DOHH2 (cell line): ENCODE data around the gene PITPNC1.

ENCODE experiments used
- CTCF ChIP-seq: fragments of 200-600 bp; sonication (generic); IDR thresholded peaks from one replicate; pipeline ENCODE4 v1.5.1; 2014; ENCODE audit warnings: antibody characterized with exemption, mild to moderate bottlenecking, low read depth, low read length; ENCODE audit not compliant: poor library complexity, severe bottlenecking
- EZH2phosphoT487 ChIP-seq: fragments of 200-600 bp; sonication (generic); IDR thresholded peaks from 2 replicates; pipeline ENCODE4 v1.6.1; 2017; ENCODE audit warnings: borderline replicate concordance, mild to moderate bottlenecking, antibody characterized with exemption, low read length, moderate library complexity, mixed read lengths

- TF ChIP-seq CTCF (no peak), EZH2phosphoT487 (no peak)
Observed at GRCh38 chr17:67632141-67632540, 255.1 kb downstream of the PITPNC1 start.
